Suprapubic skin (tissue), 4 donors: ENCODE results near the gene PARK7.

Experiments
- CTCF ChIP-seq, 2 donors: fragments of 200-600 bp in 1 of 2; fragments of 450-650 bp in 1 of 2; sonication (generic) in 1 of 2; IDR thresholded peaks; one replicate each; pipeline ENCODE4 v1.5.1; 2016 to 2019; ENCODE audit warnings: antibody characterized with exemption in 2 of 2, mild to moderate bottlenecking in 1 of 2, moderate library complexity in 1 of 2
- EP300 ChIP-seq: sonication (generic); formaldehyde crosslinking; IDR thresholded peaks from one replicate; pipeline ENCODE4 v1.6.1; 2017; ENCODE audit warnings: antibody characterized with exemption
- POLR2A ChIP-seq, 2 donors: fragments of 450-650 bp; IDR thresholded peaks; one replicate each; pipeline ENCODE4 v1.6.1; 2017; ENCODE audit warnings: antibody characterized with exemption in 2 of 2, mild to moderate bottlenecking in 2 of 2, moderate library complexity in 2 of 2
- POLR2AphosphoS5 ChIP-seq, 3 donors: sonication (generic); formaldehyde crosslinking; IDR thresholded peaks; one replicate each; pipeline ENCODE4 v1.6.1; 2017; ENCODE audit warnings: antibody characterized with exemption in 3 of 3

DNA sequence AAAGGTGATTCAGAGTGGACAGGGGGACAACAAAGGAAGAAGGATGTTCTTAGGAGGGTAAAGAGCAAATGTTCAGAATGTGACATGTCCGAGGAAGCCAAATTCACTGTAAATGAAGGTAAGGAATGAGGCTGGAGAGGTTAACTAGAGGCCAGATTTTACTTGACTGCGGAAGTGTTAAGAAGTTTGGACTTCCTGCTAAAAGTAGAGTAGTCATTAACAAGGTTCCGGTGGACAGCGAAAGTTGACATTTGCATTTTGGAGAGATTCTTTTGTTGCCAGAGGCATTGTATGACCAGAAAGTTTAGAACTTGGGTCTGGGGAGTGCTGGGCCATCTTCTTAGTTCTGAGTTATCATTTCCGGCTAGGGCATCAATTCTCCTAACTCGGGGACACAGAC is 71.8 kb downstream of the PARK7 start:
- TF ChIP-seq CTCF (IDR thresholded peaks at IDR 0.05) (no peak), EP300 (no peak), POLR2AphosphoS5 (IDR thresholded peaks at IDR 0.05) (no peak), POLR2A (IDR thresholded peaks at IDR 0.05) (no peak)
